Mesendoderm (in vitro differentiated cells): ENCODE data around the gene EVPL.
"Not testable (repeated sequence)": the region's sequence is repeated elsewhere in the genome, so short reads cannot be mapped to it uniquely, and the experiment has no call there.

Experiments
- DNase-seq: peaks from one replicate; pipeline ENCODE4 v3.0.0; 2013
- H2AK5ac ChIP-seq: 2 replicates; pipeline ENCODE4 v1.6.1; 2013; ENCODE audit warnings: low read length, inconsistent platforms
- H2BK120ac ChIP-seq: 2 replicates; pipeline ENCODE4 v1.6.1; 2013; ENCODE audit warnings: low read depth, mild to moderate bottlenecking, low read length, moderate library complexity, mixed read lengths
- H2BK15ac ChIP-seq: replicated peaks from 2 replicates; pipeline ENCODE4 v1.6.1; 2013; ENCODE audit warnings: low read depth, mild to moderate bottlenecking, moderate library complexity
- H2BK5ac ChIP-seq: 2 replicates; pipeline ENCODE4 v1.6.1; 2013; ENCODE audit warnings: low read length, inconsistent platforms
- H3K18ac ChIP-seq: 2 replicates; pipeline ENCODE4 v1.6.1; 2013; ENCODE audit warnings: mild to moderate bottlenecking, low read length, mixed read lengths
- H3K23ac ChIP-seq: one replicate; pipeline ENCODE4 v1.6.1; 2013; ENCODE audit warnings: low read length
- H3K27ac ChIP-seq: 2 replicates; pipeline ENCODE4 v1.5.1; 2013; ENCODE audit warnings: low read depth, mild to moderate bottlenecking, inconsistent platforms, low read length, moderate library complexity
- H3K27me3 ChIP-seq: 2 replicates; pipeline ENCODE4 v1.6.1; 2013; ENCODE audit warnings: low read length, control low read depth, mild to moderate bottlenecking, inconsistent platforms; ENCODE audit not compliant: insufficient read depth, poor library complexity
- H3K36me3 ChIP-seq: 2 replicates; pipeline ENCODE4 v1.6.1; 2013; ENCODE audit warnings: low read length, inconsistent platforms; ENCODE audit not compliant: control insufficient read depth, insufficient read depth
- H3K4ac ChIP-seq: one replicate; pipeline ENCODE4 v1.6.1; 2013; ENCODE audit warnings: low read depth, mild to moderate bottlenecking, low read length, moderate library complexity
- H3K4me1 ChIP-seq: 2 replicates; pipeline ENCODE4 v1.6.1; 2013; ENCODE audit warnings: low read depth, low read length, inconsistent platforms; ENCODE audit not compliant: control insufficient read depth
- H3K4me2 ChIP-seq: 2 replicates; pipeline ENCODE4 v1.6.1; 2013; ENCODE audit warnings: low read length
- H3K4me3 ChIP-seq: 2 replicates; pipeline ENCODE4 v1.5.1; 2013; ENCODE audit warnings: mild to moderate bottlenecking, low read length
- H3K56ac ChIP-seq: one replicate; pipeline ENCODE4 v1.6.1; 2013; ENCODE audit warnings: low read length
- H3K79me1 ChIP-seq: 2 replicates; pipeline ENCODE4 v1.6.1; 2013; ENCODE audit warnings: low read length, inconsistent platforms
- H3K79me2 ChIP-seq: 2 replicates; pipeline ENCODE4 v1.6.1; 2013; ENCODE audit warnings: mild to moderate bottlenecking, low read length; ENCODE audit not compliant: control insufficient read depth, insufficient read depth
- H3K9ac ChIP-seq: 2 replicates; pipeline ENCODE4 v1.6.1; 2013; ENCODE audit warnings: low read length, inconsistent platforms
- H4K5ac ChIP-seq: one replicate; pipeline ENCODE4 v1.6.1; 2013; ENCODE audit warnings: low read length
- H4K8ac ChIP-seq: one replicate; pipeline ENCODE4 v1.6.1; 2013; ENCODE audit warnings: low read depth, mild to moderate bottlenecking, control low read depth, low read length, moderate library complexity
- WGBS: extraction: QIAGEN DNeasy Blood & Tissue Kit; methylation state at CpG from one replicate; pipeline ENCODE4 v1.1.7; 2013; ENCODE audit warnings: low lambda C conversion rate, missing lambda C conversion rate; ENCODE audit not compliant: insufficient coverage; ENCODE audit errors: extremely low coverage; 5-methylcytosine and 5-hydroxymethylcytosine counted together

The EVPL gene

DNA sequence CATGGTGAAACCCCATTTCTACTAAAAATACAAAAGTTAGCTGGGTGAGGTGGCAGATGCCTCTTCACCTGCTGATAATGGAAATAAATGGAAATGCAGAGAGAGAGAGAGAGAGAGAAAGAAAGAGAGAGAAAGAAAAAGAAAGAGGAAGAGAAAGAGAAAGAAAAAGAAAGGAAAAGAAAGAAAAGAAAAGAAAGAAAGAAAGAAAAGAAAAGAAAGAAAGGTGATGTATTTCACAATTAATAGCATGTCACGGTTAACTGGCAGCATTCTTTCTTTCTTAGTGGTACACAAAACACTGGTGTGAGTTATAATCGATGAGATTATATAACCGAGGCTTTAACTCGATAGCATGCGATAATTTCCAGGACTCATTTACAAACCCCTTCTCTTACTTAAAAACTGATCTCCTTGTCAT is 51.3 kb downstream of the EVPL start:
- WGBS = no CpG with 5 or more reads among the region's 5 CpGs
- H3K36me3 ChIP-seq = no peaks in the 10 kb centered on the region
- no peak overlapping the region for H3K4me3 ChIP-seq

DNA sequence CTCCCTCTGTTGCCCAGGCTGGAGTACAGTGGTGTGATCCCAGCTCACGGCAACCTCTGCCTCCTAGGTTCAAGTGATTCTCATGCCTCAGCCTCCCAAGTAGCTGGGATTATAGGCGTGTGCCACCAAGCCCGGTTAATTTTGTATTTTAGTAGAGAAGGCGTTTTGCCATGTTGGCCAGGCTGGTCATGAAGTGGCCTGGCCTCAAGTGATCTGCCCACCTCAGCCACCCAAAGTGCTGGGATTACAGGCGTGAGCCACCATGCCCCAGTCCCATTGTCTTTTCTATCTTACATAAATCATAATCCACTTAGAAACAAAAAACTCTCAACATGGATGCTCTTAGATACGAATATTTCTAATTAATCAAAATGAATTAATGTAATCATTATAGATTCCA is 51.9 kb downstream of the EVPL start:
- not testable (repeated sequence) for H4K8ac ChIP-seq
- no CpG with 5 or more reads among the region's 6 CpGs for WGBS

More for the DNA sequence above, 51.3 kb downstream of the EVPL start:
- Histone ChIP-seq H3K79me1 (peaks cover 9% of the 10 kb centered on the region), H3K4me2 (no peak overlapping the region), H3K4me1 (no peaks in the 10 kb centered on the region), H3K9ac (no peak overlapping the region), H3K27me3 (no peaks in the 10 kb centered on the region), H3K23ac (no peak overlapping the region), H4K8ac (no peak overlapping the region), H3K18ac (no peak overlapping the region), H3K56ac (no peak overlapping the region), H2BK5ac (no peak overlapping the region), H3K4ac (no peak overlapping the region), H3K27ac (no peak overlapping the region), H4K5ac (no peak overlapping the region), H2BK15ac (no peak overlapping the region), H3K79me2 (peaks cover 16% of the 10 kb centered on the region), H2BK120ac (no peak overlapping the region), H2AK5ac (no peak overlapping the region)
- no peak for DNase-seq

DNA sequence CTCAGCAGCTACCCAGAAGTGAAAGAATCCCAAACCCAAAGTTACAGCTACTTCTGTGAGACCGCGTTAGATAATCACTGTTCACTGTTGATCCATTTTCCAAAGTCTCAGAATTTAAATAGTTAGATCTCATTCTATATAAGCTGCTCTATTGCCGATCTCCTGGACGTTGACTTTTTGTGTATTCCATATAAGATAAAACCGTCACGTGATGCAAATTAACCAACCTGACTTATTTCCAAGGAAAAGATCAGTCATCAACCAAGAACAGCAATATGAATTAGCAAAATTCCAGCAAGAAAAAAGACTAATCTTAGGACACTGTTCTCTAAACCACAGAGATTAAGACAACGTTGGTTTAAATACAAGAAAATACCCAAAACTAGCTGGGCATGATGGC is 56.5 kb downstream of the EVPL start:
- no peak overlapping the region for H3K23ac ChIP-seq
- DNase-seq = no peak
- H3K4me3 ChIP-seq = no peak overlapping the region
- no peak overlapping the region for H3K56ac ChIP-seq
- no peak overlapping the region for H2BK5ac ChIP-seq
- H4K8ac ChIP-seq = no peak overlapping the region
- H3K4me2 ChIP-seq = no peak overlapping the region
- H2BK15ac ChIP-seq = no peak overlapping the region
- no CpG with 5 or more reads among the region's 7 CpGs for WGBS
- no peak overlapping the region for H3K9ac ChIP-seq
- H3K27me3 ChIP-seq = no peaks in the 10 kb centered on the region
- no peaks in the 10 kb centered on the region for H3K4me1 ChIP-seq
- no peak overlapping the region for H2BK120ac ChIP-seq
- no peak overlapping the region for H3K4ac ChIP-seq
- no peak overlapping the region for H4K5ac ChIP-seq
- no peak overlapping the region for H2AK5ac ChIP-seq
- H3K36me3 ChIP-seq = no peaks in the 10 kb centered on the region
- no peak overlapping the region for H3K27ac ChIP-seq
- H3K79me1 ChIP-seq = peaks cover 8% of the 10 kb centered on the region
- H3K18ac ChIP-seq = no peak overlapping the region
- H3K79me2 ChIP-seq = peaks cover 8% of the 10 kb centered on the region

More for the DNA sequence above, 51.9 kb downstream of the EVPL start:
- not testable (repeated sequence) for H3K56ac ChIP-seq, H2BK5ac ChIP-seq, H3K36me3 ChIP-seq, H3K4me2 ChIP-seq, H3K9ac ChIP-seq, H3K27me3 ChIP-seq, DNase-seq, H3K4me3 ChIP-seq, H3K4me1 ChIP-seq, H2AK5ac ChIP-seq, H3K23ac ChIP-seq, H3K4ac ChIP-seq, H3K27ac ChIP-seq, H2BK15ac ChIP-seq, H2BK120ac ChIP-seq, H4K5ac ChIP-seq, H3K18ac ChIP-seq
- Histone ChIP-seq H3K79me1 (peaks cover 11% of the 10 kb centered on the region), H3K79me2 (peaks cover 18% of the 10 kb centered on the region)

DNA sequence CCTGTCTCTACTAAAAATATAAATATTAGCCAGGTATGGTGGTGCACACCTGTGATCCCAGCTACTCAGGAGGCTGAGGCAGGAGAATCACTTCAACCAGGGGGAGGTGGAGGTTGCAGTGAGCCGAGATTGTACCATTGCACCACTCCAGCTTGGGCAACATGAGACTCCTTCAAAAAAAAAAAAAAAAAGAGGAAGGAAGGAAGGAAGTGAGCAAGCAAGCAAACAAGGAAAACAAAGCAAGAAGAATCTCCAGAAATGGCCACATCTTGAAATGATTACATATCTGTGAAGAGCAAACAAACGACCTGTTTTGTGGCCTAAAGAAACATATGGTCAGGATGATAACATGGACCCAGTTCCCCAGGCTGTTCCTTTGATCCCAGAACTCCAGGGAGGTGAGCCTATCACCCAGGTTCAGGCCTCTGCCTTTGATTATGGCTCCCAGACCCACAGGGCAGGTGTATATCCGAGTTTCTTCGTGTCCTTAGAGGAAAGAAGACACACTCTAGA is 57.0 kb downstream of the EVPL start:
- H3K23ac ChIP-seq = no peak overlapping the region
- H3K9ac ChIP-seq = no peak overlapping the region
- no peak overlapping the region for H3K56ac ChIP-seq
- H2BK5ac ChIP-seq = no peak overlapping the region
- no peak overlapping the region for H3K27ac ChIP-seq
- no peak overlapping the region for H3K18ac ChIP-seq
- peaks cover 8% of the 10 kb centered on the region for H3K79me1 ChIP-seq
- no peak overlapping the region for H3K4me2 ChIP-seq
- no peaks in the 10 kb centered on the region for H3K27me3 ChIP-seq
- H3K36me3 ChIP-seq = no peaks in the 10 kb centered on the region
- H4K5ac ChIP-seq = no peak overlapping the region
- no peaks in the 10 kb centered on the region for H3K4me1 ChIP-seq
- H3K4ac ChIP-seq = no peak overlapping the region
- no peak overlapping the region for H2AK5ac ChIP-seq
- H2BK120ac ChIP-seq = no peak overlapping the region
- H3K79me2 ChIP-seq = peaks cover 6% of the 10 kb centered on the region
- DNase-seq = peak; percentile 16
- no peak overlapping the region for H3K4me3 ChIP-seq
- no peak overlapping the region for H2BK15ac ChIP-seq
- no CpG with 5 or more reads among the region's 4 CpGs for WGBS
- no peak overlapping the region for H4K8ac ChIP-seq

DNA sequence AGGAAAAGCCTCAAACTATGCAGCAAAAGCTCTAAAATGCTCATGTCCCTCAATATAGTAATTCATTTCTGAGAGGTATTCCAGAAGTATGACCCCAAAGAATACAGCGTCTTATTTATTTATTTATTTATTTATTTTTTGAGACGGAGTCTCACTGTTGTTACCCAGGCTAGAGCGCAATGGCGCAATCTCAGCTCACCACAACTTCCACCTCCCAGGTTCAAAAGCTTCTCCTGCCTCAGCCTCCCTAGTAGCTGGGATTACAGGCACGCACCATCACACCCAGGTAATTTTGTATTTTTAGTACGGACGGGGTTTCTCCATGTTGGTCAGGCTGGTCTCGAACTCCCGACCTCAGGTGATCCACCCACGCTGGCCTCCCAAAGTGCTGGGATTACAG is 58.1 kb downstream of the EVPL start:
- H3K4me3 ChIP-seq, H3K79me2 ChIP-seq, H3K4me2 ChIP-seq, H2BK5ac ChIP-seq, H3K23ac ChIP-seq, H3K27me3 ChIP-seq, H3K27ac ChIP-seq, H3K18ac ChIP-seq, H4K5ac ChIP-seq, H3K56ac ChIP-seq, H3K79me1 ChIP-seq, H3K9ac ChIP-seq, H2BK120ac ChIP-seq, DNase-seq, H2BK15ac ChIP-seq, H2AK5ac ChIP-seq, H3K4me1 ChIP-seq, H3K36me3 ChIP-seq, H3K4ac ChIP-seq, H4K8ac ChIP-seq: not testable (repeated sequence)
- no CpG with 5 or more reads among the region's 10 CpGs for WGBS

DNA sequence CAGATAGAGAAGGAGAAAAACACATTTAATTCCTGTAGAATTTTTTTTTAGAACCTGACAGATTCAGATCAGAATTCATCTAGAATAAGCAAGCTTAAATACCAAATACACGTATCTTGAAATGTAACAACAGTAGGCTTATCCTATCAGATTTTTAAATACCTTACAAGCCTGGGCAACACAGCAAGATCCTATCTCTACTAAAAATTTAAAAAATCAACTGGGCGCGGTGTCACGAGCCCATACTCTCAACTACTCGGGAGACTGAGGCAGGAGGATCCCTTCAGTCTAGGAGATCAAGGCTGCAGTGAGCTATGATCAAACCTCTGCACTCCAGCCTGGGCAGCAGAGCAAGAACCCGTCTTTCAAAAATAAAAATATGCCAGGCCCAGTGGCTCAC is 61.6 kb downstream of the EVPL start:
- H3K79me1 ChIP-seq = peaks cover 3% of the 10 kb centered on the region
- H3K9ac ChIP-seq = no peak overlapping the region
- no peak overlapping the region for H3K4me2 ChIP-seq
- H3K27me3 ChIP-seq = no peaks in the 10 kb centered on the region
- no peak overlapping the region for H2BK15ac ChIP-seq
- no peak overlapping the region for H3K56ac ChIP-seq
- H3K23ac ChIP-seq = no peak overlapping the region
- no peak overlapping the region for H4K5ac ChIP-seq
- no peak overlapping the region for H4K8ac ChIP-seq
- H3K4ac ChIP-seq = no peak overlapping the region
- DNase-seq = no peak
- H3K27ac ChIP-seq = no peak overlapping the region
- no peak overlapping the region for H2AK5ac ChIP-seq
- no peak overlapping the region for H3K4me3 ChIP-seq
- H2BK5ac ChIP-seq = no peak overlapping the region
- no peak overlapping the region for H2BK120ac ChIP-seq
- H3K18ac ChIP-seq = no peak overlapping the region
- H3K4me1 ChIP-seq = no peaks in the 10 kb centered on the region
- H3K36me3 ChIP-seq = no peaks in the 10 kb centered on the region
- WGBS = no CpG with 5 or more reads among the region's 6 CpGs
- peaks cover 4% of the 10 kb centered on the region for H3K79me2 ChIP-seq
